Fibroblast of skin of right quadriceps (primary cell): Measurements from ENCODE around the gene TMEM169.
A peak's percentile ranks its signal among the peaks of the same experiment; 100 is the strongest.
"Not testable (repeated sequence)": the region's sequence is repeated elsewhere in the genome, so short reads cannot be mapped to it uniquely, and the experiment has no call there.

Experiments used
- DNase-seq: peaks from one replicate; pipeline ENCODE4 v3.0.0-alpha.2; 2013

The TMEM169 gene

GRCh38 chr2:216134958-216135541 lies 53.3 kb downstream of the TMEM169 start:
- no peak for DNase-seq

GRCh38 chr2:216139884-216140283 lies 58.2 kb downstream of the TMEM169 start:
- DNase-seq: no peak

GRCh38 chr2:216141516-216141915 lies 59.8 kb downstream of the TMEM169 start:
- not testable (repeated sequence) for DNase-seq

GRCh38 chr2:216142540-216142939 lies 60.8 kb downstream of the TMEM169 start:
- DNase-seq: peak; percentile 84

- no peak for DNase-seq
Measured at GRCh38 chr2:216144372-216144771, 62.7 kb downstream of the TMEM169 start.

GRCh38 chr2:216144857-216145256 lies 63.1 kb downstream of the TMEM169 start:
- no peak for DNase-seq

- no peak for DNase-seq
Measured at GRCh38 chr2:216146573-216146972, 64.9 kb downstream of the TMEM169 start.

- no peak for DNase-seq
Measured at GRCh38 chr2:216147172-216148131, 65.7 kb downstream of the TMEM169 start.

- no peak for DNase-seq
Measured at GRCh38 chr2:216148983-216149382, 67.3 kb downstream of the TMEM169 start.

GRCh38 chr2:216149741-216150140 lies 68.0 kb downstream of the TMEM169 start:
- peak; percentile 33 for DNase-seq

GRCh38 chr2:216151313-216152025 lies 69.8 kb downstream of the TMEM169 start:
- peak; percentile 16 for DNase-seq
